Mesendoderm (in vitro differentiated cells): ENCODE measurements around the gene IMMP2L.
A peak's percentile ranks its signal among the peaks of the same experiment; 100 is the strongest.

Experiments
- DNase-seq: peaks from one replicate; pipeline ENCODE4 v3.0.0; 2013
- H2AK5ac ChIP-seq: 2 replicates; pipeline ENCODE4 v1.6.1; 2013; ENCODE audit warnings: low read length, inconsistent platforms
- H2BK120ac ChIP-seq: 2 replicates; pipeline ENCODE4 v1.6.1; 2013; ENCODE audit warnings: low read depth, mild to moderate bottlenecking, low read length, moderate library complexity, mixed read lengths
- H2BK15ac ChIP-seq: replicated peaks from 2 replicates; pipeline ENCODE4 v1.6.1; 2013; ENCODE audit warnings: low read depth, mild to moderate bottlenecking, moderate library complexity
- H2BK5ac ChIP-seq: 2 replicates; pipeline ENCODE4 v1.6.1; 2013; ENCODE audit warnings: low read length, inconsistent platforms
- H3K18ac ChIP-seq: 2 replicates; pipeline ENCODE4 v1.6.1; 2013; ENCODE audit warnings: mild to moderate bottlenecking, low read length, mixed read lengths
- H3K23ac ChIP-seq: one replicate; pipeline ENCODE4 v1.6.1; 2013; ENCODE audit warnings: low read length
- H3K27ac ChIP-seq: 2 replicates; pipeline ENCODE4 v1.5.1; 2013; ENCODE audit warnings: low read depth, mild to moderate bottlenecking, inconsistent platforms, low read length, moderate library complexity
- H3K27me3 ChIP-seq: 2 replicates; pipeline ENCODE4 v1.6.1; 2013; ENCODE audit warnings: low read length, control low read depth, mild to moderate bottlenecking, inconsistent platforms; ENCODE audit not compliant: insufficient read depth, poor library complexity
- H3K36me3 ChIP-seq: 2 replicates; pipeline ENCODE4 v1.6.1; 2013; ENCODE audit warnings: low read length, inconsistent platforms; ENCODE audit not compliant: control insufficient read depth, insufficient read depth
- H3K4ac ChIP-seq: one replicate; pipeline ENCODE4 v1.6.1; 2013; ENCODE audit warnings: low read depth, mild to moderate bottlenecking, low read length, moderate library complexity
- H3K4me1 ChIP-seq: 2 replicates; pipeline ENCODE4 v1.6.1; 2013; ENCODE audit warnings: low read depth, low read length, inconsistent platforms; ENCODE audit not compliant: control insufficient read depth
- H3K4me2 ChIP-seq: 2 replicates; pipeline ENCODE4 v1.6.1; 2013; ENCODE audit warnings: low read length
- H3K4me3 ChIP-seq: 2 replicates; pipeline ENCODE4 v1.5.1; 2013; ENCODE audit warnings: mild to moderate bottlenecking, low read length
- H3K56ac ChIP-seq: one replicate; pipeline ENCODE4 v1.6.1; 2013; ENCODE audit warnings: low read length
- H3K79me1 ChIP-seq: 2 replicates; pipeline ENCODE4 v1.6.1; 2013; ENCODE audit warnings: low read length, inconsistent platforms
- H3K79me2 ChIP-seq: 2 replicates; pipeline ENCODE4 v1.6.1; 2013; ENCODE audit warnings: mild to moderate bottlenecking, low read length; ENCODE audit not compliant: control insufficient read depth, insufficient read depth
- H3K9ac ChIP-seq: 2 replicates; pipeline ENCODE4 v1.6.1; 2013; ENCODE audit warnings: low read length, inconsistent platforms
- H4K5ac ChIP-seq: one replicate; pipeline ENCODE4 v1.6.1; 2013; ENCODE audit warnings: low read length
- H4K8ac ChIP-seq: one replicate; pipeline ENCODE4 v1.6.1; 2013; ENCODE audit warnings: low read depth, mild to moderate bottlenecking, control low read depth, low read length, moderate library complexity
- WGBS: extraction: QIAGEN DNeasy Blood & Tissue Kit; methylation state at CpG from one replicate; pipeline ENCODE4 v1.1.7; 2013; ENCODE audit warnings: low lambda C conversion rate, missing lambda C conversion rate; ENCODE audit not compliant: insufficient coverage; ENCODE audit errors: extremely low coverage; 5-methylcytosine and 5-hydroxymethylcytosine counted together

IMMP2L gene

DNA sequence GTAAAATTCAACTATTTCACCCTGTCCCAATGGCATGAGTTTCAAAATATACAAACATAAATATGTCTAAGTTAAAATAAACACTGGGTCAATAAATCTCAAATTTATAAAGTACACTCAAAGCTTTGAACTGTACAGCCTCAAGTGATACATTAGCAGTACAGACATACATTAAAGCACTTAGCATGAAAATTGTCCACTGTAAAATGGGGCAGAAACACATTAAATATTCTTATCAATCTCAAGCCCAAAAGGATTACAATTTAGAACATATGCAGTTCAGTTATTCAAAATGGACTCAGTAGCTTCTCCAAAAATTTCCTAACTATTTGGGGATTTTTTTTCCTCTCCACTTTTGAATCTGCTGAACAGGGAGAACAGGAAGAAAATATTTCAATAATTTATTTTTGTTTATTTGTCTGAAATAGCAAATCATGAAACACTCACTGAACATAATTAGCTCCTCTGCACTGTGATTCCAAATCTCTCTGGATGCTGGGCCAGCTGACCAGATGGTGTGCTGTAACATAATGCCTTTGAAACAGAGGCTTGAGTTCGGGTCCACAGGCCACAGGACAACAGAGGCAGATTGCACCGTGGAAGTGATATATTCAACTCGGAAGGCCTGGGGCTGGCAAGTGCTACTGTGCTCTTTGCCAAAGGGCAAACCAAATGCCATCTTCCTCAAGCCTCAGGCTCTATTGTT is 720.3 kb downstream of the IMMP2L start:
- H4K8ac ChIP-seq, result no peak overlapping the region
- no CpG with 5 or more reads among the region's 3 CpGs for WGBS
- H3K79me1 ChIP-seq, result no peaks in the 10 kb centered on the region
- no peaks in the 10 kb centered on the region for H3K36me3 ChIP-seq
- H3K4me2 ChIP-seq, result no peak overlapping the region
- no peak overlapping the region for H4K5ac ChIP-seq
- H2AK5ac ChIP-seq, result no peak overlapping the region
- H2BK15ac ChIP-seq, result no peak overlapping the region
- no peaks in the 10 kb centered on the region for H3K4me1 ChIP-seq
- H3K79me2 ChIP-seq, result no peaks in the 10 kb centered on the region
- no peak overlapping the region for H3K9ac ChIP-seq
- no peak overlapping the region for H3K4me3 ChIP-seq
- no peak overlapping the region for H2BK5ac ChIP-seq
- no peak overlapping the region for H3K4ac ChIP-seq
- no peaks in the 10 kb centered on the region for H3K27me3 ChIP-seq
- no peak overlapping the region for H3K27ac ChIP-seq
- H3K23ac ChIP-seq, result no peak overlapping the region
- DNase-seq, result no peak
- no peak overlapping the region for H3K56ac ChIP-seq
- no peak overlapping the region for H3K18ac ChIP-seq
- no peak overlapping the region for H2BK120ac ChIP-seq

DNA sequence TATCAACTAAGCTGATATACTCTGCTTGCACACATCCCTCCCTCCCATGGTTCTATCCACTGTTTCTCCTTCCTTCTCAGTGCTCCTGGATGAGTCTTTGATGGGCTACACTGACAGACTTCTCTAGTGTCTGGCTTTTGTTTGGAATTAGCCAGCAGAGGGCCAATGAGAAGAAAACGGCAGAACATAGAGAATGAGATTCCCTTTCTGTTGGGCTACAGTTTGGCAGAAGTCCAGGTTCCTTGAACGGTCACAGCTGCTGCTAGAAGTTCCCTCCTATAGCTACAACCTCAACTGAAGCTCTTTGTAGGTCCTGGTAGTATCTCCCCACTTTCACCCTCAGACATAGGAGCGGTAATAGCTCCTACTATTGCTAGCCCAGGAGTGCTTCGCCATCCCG is 722.4 kb downstream of the IMMP2L start:
- Histone ChIP-seq H3K27ac (no peak overlapping the region), H3K79me1 (no peaks in the 10 kb centered on the region)

DNA sequence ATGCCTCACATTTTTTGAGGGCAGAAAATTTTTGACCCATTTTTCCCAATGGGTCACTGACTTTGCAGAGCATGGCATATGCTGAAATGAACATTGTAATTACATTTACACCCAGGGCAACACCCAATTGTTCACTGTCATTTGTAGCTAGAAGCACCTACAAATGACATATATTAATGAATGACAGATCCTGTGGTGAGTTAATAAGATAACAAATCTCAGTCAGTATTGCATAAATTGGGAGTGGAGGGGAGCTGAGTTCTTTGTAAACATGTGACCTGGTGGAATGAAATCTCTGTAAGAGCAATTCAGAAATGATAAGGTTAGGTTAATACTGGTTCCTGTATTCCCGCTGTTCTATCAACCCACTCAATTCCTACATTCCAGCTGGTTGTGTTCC is 726.4 kb downstream of the IMMP2L start:
- DNase-seq, result no peak
- Histone ChIP-seq H3K4me1 (no peaks in the 10 kb centered on the region), H3K4me2 (no peak overlapping the region), H3K4me3 (no peak overlapping the region), H3K36me3 (no peaks in the 10 kb centered on the region), H3K18ac (no peak overlapping the region), H3K56ac (no peak overlapping the region), H3K9ac (no peak overlapping the region), H4K5ac (no peak overlapping the region), H2AK5ac (no peak overlapping the region), H4K8ac (no peak overlapping the region), H2BK5ac (no peak overlapping the region), H3K23ac (no peak overlapping the region), H3K79me1 (no peaks in the 10 kb centered on the region), H3K79me2 (no peaks in the 10 kb centered on the region), H3K4ac (no peak overlapping the region), H2BK15ac (no peak overlapping the region), H2BK120ac (no peak overlapping the region), H3K27ac (no peak overlapping the region), H3K27me3 (no peaks in the 10 kb centered on the region)
- no CpG with 5 or more reads among the region's 1 CpG for WGBS

More for the DNA sequence above, 722.4 kb downstream of the IMMP2L start:
- H3K23ac ChIP-seq, result no peak overlapping the region
- no peak overlapping the region for H3K56ac ChIP-seq
- H3K79me2 ChIP-seq, result no peaks in the 10 kb centered on the region
- H3K9ac ChIP-seq, result no peak overlapping the region
- no peak overlapping the region for H3K18ac ChIP-seq
- peak; percentile 49 for DNase-seq
- H3K4me2 ChIP-seq, result no peak overlapping the region
- no peak overlapping the region for H4K5ac ChIP-seq
- no peak overlapping the region for H2BK15ac ChIP-seq
- H3K4me1 ChIP-seq, result no peaks in the 10 kb centered on the region
- no peaks in the 10 kb centered on the region for H3K36me3 ChIP-seq
- no peaks in the 10 kb centered on the region for H3K27me3 ChIP-seq
- no peak overlapping the region for H2BK5ac ChIP-seq
- no CpG with 5 or more reads among the region's 5 CpGs for WGBS
- H4K8ac ChIP-seq, result no peak overlapping the region
- no peak overlapping the region for H2AK5ac ChIP-seq
- no peak overlapping the region for H2BK120ac ChIP-seq
- H3K4me3 ChIP-seq, result no peak overlapping the region
- H3K4ac ChIP-seq, result no peak overlapping the region

DNA sequence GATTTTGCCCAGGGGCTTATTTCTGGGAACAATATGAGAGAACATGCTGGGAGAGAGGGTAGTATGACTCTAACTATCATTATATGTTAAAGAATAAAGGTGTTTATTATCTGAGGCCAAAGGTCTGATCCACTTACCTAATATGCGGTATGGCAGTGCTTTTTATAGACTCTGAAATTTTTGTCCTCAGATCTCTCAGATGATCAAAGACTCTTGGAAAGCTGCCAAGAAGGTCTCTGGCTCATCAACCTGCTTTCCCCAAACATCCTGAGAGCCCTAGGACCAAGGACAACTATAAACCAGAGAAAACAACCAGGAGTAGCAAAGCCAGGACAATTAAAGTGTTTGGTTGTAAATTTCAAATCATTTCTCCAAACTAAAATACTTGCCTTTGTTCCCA is 727.1 kb downstream of the IMMP2L start:
- H3K4me1 ChIP-seq, result no peaks in the 10 kb centered on the region
- H3K4ac ChIP-seq, result no peak overlapping the region
- H3K79me1 ChIP-seq, result no peaks in the 10 kb centered on the region
- WGBS, result no CpG with 5 or more reads among the region's 1 CpG
- DNase-seq, result no peak
- no peak overlapping the region for H4K5ac ChIP-seq
- no peak overlapping the region for H3K9ac ChIP-seq
- no peak overlapping the region for H4K8ac ChIP-seq
- no peak overlapping the region for H3K4me2 ChIP-seq
- no peaks in the 10 kb centered on the region for H3K79me2 ChIP-seq
- no peaks in the 10 kb centered on the region for H3K36me3 ChIP-seq
- H2BK120ac ChIP-seq, result no peak overlapping the region
- no peak overlapping the region for H3K56ac ChIP-seq
- no peaks in the 10 kb centered on the region for H3K27me3 ChIP-seq
- H3K23ac ChIP-seq, result no peak overlapping the region
- H2BK5ac ChIP-seq, result no peak overlapping the region
- no peak overlapping the region for H3K18ac ChIP-seq
- no peak overlapping the region for H3K4me3 ChIP-seq
- no peak overlapping the region for H2BK15ac ChIP-seq
- no peak overlapping the region for H3K27ac ChIP-seq
- no peak overlapping the region for H2AK5ac ChIP-seq

DNA sequence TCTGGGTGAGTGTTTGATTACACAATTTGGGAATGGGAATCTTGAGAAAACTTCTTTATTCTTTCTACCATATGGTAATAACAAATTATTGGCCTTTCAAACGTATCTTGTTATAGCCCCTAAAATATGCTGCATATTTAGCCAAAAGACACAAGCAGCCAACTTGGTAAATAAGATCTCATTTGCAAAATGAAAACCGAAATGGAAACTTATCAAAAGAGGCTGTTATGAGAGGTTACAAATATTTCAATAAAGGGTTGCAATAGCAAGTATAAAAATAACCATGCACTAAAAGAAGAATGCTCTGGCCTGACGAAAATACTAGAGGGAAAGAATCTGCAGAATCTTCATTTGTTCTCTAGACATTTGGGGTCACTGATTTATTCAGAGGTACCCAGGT is 730.9 kb downstream of the IMMP2L start:
- no peak for DNase-seq
- no peak overlapping the region for H2BK15ac ChIP-seq
- WGBS, result no CpG with 5 or more reads among the region's 3 CpGs
- H3K27ac ChIP-seq, result no peak overlapping the region
- no peak overlapping the region for H3K9ac ChIP-seq
- no peak overlapping the region for H4K5ac ChIP-seq
- no peaks in the 10 kb centered on the region for H3K4me1 ChIP-seq
- no peak overlapping the region for H4K8ac ChIP-seq
- no peaks in the 10 kb centered on the region for H3K36me3 ChIP-seq
- no peak overlapping the region for H3K56ac ChIP-seq
- H3K79me2 ChIP-seq, result no peaks in the 10 kb centered on the region
- no peak overlapping the region for H2BK120ac ChIP-seq
- H3K4ac ChIP-seq, result no peak overlapping the region
- H3K4me3 ChIP-seq, result no peak overlapping the region
- no peak overlapping the region for H3K23ac ChIP-seq
- H2AK5ac ChIP-seq, result no peak overlapping the region
- no peaks in the 10 kb centered on the region for H3K79me1 ChIP-seq
- H2BK5ac ChIP-seq, result no peak overlapping the region
- H3K18ac ChIP-seq, result no peak overlapping the region
- no peaks in the 10 kb centered on the region for H3K27me3 ChIP-seq
- no peak overlapping the region for H3K4me2 ChIP-seq

DNA sequence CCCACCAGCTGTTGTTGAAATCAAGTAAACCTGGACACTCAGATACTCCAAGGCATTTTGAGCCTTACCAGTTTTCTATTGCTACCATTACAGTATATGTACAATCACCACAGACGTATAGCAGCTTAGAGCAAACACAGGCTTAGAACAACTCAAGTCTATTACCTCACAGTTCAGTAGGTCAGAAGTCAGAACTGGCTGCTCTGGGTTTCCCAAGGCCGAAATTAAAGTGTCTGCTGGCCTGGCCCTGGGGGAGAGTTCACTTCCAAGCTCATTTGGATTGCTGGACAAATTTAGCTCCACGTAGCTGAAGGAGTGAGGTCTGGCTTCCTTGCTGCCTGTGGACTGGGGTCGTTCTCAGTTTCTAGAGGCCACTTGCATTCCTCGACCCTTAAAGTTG is 731.5 kb downstream of the IMMP2L start:
- H3K79me2 ChIP-seq, result no peaks in the 10 kb centered on the region
- H4K8ac ChIP-seq, result no peak overlapping the region
- H2AK5ac ChIP-seq, result no peak overlapping the region
- no peak overlapping the region for H3K18ac ChIP-seq
- no peaks in the 10 kb centered on the region for H3K36me3 ChIP-seq
- H2BK15ac ChIP-seq, result no peak overlapping the region
- no CpG with 5 or more reads among the region's 5 CpGs for WGBS
- no peaks in the 10 kb centered on the region for H3K27me3 ChIP-seq
- no peak overlapping the region for H4K5ac ChIP-seq
- no peak overlapping the region for H3K23ac ChIP-seq
- H3K4me3 ChIP-seq, result no peak overlapping the region
- no peak overlapping the region for H3K56ac ChIP-seq
- no peak overlapping the region for H3K4ac ChIP-seq
- H3K27ac ChIP-seq, result no peak overlapping the region
- H2BK120ac ChIP-seq, result no peak overlapping the region
- H3K79me1 ChIP-seq, result no peaks in the 10 kb centered on the region
- no peaks in the 10 kb centered on the region for H3K4me1 ChIP-seq
- no peak overlapping the region for H3K9ac ChIP-seq
- no peak overlapping the region for H3K4me2 ChIP-seq
- no peak overlapping the region for H2BK5ac ChIP-seq
- no peak for DNase-seq
